NT2/D1 (cell line): ENCODE measurements around the gene NAT16.

Experiments used
- SUZ12 ChIP-seq: IDR thresholded peaks from 2 replicates; pipeline ENCODE4 v1.6.1; 2011; ENCODE audit not compliant: insufficient read length, insufficient read depth; ENCODE audit errors: extremely low read depth
- YY1 ChIP-seq: IDR thresholded peaks from 2 replicates; pipeline ENCODE4 v1.6.1; 2011; ENCODE audit not compliant: insufficient read length, insufficient read depth
- ZNF274 ChIP-seq: IDR thresholded peaks from 2 replicates; pipeline ENCODE4 v1.6.1; 2011; ENCODE audit warnings: mild to moderate bottlenecking, low read depth, low read length

DNA sequence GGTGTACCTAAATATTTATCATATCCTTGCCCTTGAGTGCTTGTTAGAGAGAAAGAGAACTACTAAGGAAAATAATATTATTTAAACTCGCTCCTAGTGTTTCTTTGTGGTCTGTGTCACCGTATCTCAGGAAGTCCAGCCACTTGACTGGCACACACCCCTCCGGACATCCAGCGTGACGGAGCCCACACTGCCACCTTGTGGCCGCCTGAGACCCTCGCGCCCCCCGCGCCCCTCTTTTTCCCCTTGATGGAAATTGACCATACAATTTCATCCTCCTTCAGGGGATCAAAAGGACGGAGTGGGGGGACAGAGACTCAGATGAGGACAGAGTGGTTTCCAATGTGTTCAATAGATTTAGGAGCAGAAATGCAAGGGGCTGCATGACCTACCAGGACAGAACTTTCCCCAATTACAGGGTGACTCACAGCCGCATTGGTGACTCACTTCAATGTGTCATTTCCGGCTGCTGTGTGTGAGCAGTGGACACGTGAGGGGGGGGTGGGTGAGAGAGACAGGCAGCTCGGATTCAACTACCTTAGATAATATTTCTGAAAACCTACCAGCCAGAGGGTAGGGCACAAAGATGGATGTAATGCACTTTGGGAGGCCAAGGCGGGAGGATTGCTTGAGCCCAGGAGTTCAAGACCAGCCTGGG is 41.8 kb downstream of the NAT16 start:
- no peak for TF ChIP-seq YY1
- TF ChIP-seq ZNF274, result no peak
- TF ChIP-seq SUZ12, result no peak
